Peyer's patch (tissue), 4 donors: ENCODE results near the gene ISG20L2.

ENCODE experiments used
- CTCF ChIP-seq, 6 experiments: fragments of 450-650 bp in 4 of 6; fragments of 200-600 bp in 2 of 6; sonication (generic) in 1 of 6; IDR thresholded peaks; one replicate each; pipeline ENCODE4 v1.5.1; 2017 to 2019; ENCODE audit warnings: antibody characterized with exemption in 6 of 6, mild to moderate bottlenecking in 3 of 6, moderate library complexity in 1 of 6
- POLR2A ChIP-seq, 2 donors: fragments of 450-650 bp; IDR thresholded peaks; one replicate each; pipeline ENCODE4 v1.5.1; 2017; ENCODE audit warnings: antibody characterized with exemption in 2 of 2, mild to moderate bottlenecking in 2 of 2, moderate library complexity in 2 of 2

DNA sequence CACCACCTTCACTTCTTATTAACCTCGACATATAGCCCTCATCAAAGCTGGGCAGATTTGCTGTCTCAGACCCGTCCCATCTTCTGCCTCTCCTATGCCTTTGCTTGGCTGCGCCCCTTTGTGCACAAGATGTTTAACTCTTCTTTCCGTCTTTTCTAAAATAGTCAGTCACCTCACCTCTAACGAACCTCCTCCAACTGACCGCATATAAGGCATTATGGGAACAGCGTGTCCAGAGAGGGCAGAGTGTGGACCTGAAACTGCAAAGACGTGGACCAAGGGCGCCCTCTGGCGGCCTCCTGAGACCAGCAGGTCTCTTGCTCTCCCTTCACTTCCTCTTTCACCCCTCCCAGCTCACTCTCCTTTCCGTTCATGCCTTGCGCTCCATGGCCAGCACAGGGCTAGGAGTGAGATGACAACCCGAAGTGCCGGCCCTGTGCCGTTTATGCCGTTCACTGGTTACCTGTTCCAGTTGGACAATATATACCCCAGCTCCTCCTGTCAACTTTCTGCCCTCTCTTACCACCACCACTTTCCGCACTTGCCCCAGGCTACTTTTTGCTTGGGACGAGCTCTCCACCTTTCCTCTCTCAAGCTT lies 2.8 kb downstream of the ISG20L2 start:
- peak in 1 of 2 donors; percentile 19 for TF ChIP-seq POLR2A (IDR thresholded peaks at IDR 0.05)
- TF ChIP-seq CTCF (IDR thresholded peaks at IDR 0.05): peak; percentile 88 to 97 (median 93)
